Mesenchymal stem cell (in vitro differentiated cells and primary cell): ENCODE measurements around the gene STUM.
A peak's percentile ranks its signal among the peaks of the same experiment; 100 is the strongest.

Experiments
- DNase-seq: peaks from one replicate; pipeline ENCODE4 v3.0.0-alpha.2; 2013
- H2AFZ ChIP-seq: one replicate; pipeline ENCODE4 v1.6.1; 2013; ENCODE audit warnings: low read depth, mild to moderate bottlenecking, control low read depth, inconsistent platforms, low read length, moderate library complexity
- H2AK5ac ChIP-seq: 2 replicates; pipeline ENCODE4 v1.6.1; 2013; ENCODE audit warnings: low read length, moderate library complexity, mild to moderate bottlenecking, inconsistent platforms; ENCODE audit not compliant: severe bottlenecking
- H2BK120ac ChIP-seq: one replicate; pipeline ENCODE4 v1.6.1; 2013; ENCODE audit warnings: low read depth, mild to moderate bottlenecking, inconsistent platforms, low read length, moderate library complexity
- H2BK12ac ChIP-seq, 2 experiments: one replicate each; pipeline ENCODE4 v1.6.1; 2013; ENCODE audit warnings: inconsistent platforms in 2 of 2, low read length in 2 of 2, mild to moderate bottlenecking in 2 of 2, moderate library complexity in 2 of 2, control low read depth in 1 of 2
- H2BK15ac ChIP-seq: one replicate; pipeline ENCODE4 v1.6.1; 2013; ENCODE audit warnings: mild to moderate bottlenecking, low read depth, inconsistent platforms; ENCODE audit not compliant: poor library complexity, severe bottlenecking
- H2BK5ac ChIP-seq: 2 replicates; pipeline ENCODE4 v1.6.1; 2013; ENCODE audit warnings: low read depth, mild to moderate bottlenecking, low read length, control low read depth, inconsistent platforms; ENCODE audit not compliant: poor library complexity, severe bottlenecking
- H3K14ac ChIP-seq, 2 experiments: one replicate each; pipeline ENCODE4 v1.6.1; 2013; ENCODE audit warnings: inconsistent platforms in 2 of 2, low read length in 2 of 2, control low read depth in 1 of 2, mild to moderate bottlenecking in 1 of 2, moderate library complexity in 1 of 2
- H3K18ac ChIP-seq, 2 experiments: one replicate each; pipeline ENCODE4 v1.6.1; 2013; ENCODE audit warnings: inconsistent platforms in 2 of 2, low read length in 2 of 2, control low read depth in 1 of 2, low read depth in 1 of 2, mild to moderate bottlenecking in 1 of 2
- H3K23ac ChIP-seq, 2 experiments: one replicate each; pipeline ENCODE4 v1.6.1; 2013; ENCODE audit warnings: inconsistent platforms in 2 of 2, low read length in 2 of 2, mild to moderate bottlenecking in 2 of 2, moderate library complexity in 2 of 2, control low read depth in 1 of 2
- H3K27ac ChIP-seq: 2 replicates; pipeline ENCODE4 v1.5.1; 2013; ENCODE audit warnings: mild to moderate bottlenecking, moderate library complexity, low read length, control low read depth, inconsistent platforms; ENCODE audit not compliant: poor library complexity, severe bottlenecking
- H3K27me3 ChIP-seq, 2 experiments: 2 replicates each; pipeline versions ENCODE4 v1.6.1 to v1.7.0; 2013; ENCODE audit warnings: low read length in 2 of 2, mild to moderate bottlenecking in 2 of 2, moderate library complexity in 2 of 2, control low read depth in 1 of 2, inconsistent platforms in 1 of 2; ENCODE audit not compliant: control insufficient read depth in 1 of 2, insufficient read depth in 1 of 2
- H3K36me3 ChIP-seq, 2 experiments: 2 replicates each; pipeline versions ENCODE4 v1.6.1 to v1.7.0; 2013; ENCODE audit warnings: low read length in 2 of 2, control low read depth in 1 of 2, inconsistent platforms in 1 of 2, low read depth in 1 of 2, mild to moderate bottlenecking in 1 of 2; ENCODE audit not compliant: insufficient read depth in 2 of 2, control insufficient read depth in 1 of 2
- H3K4ac ChIP-seq, 2 experiments: one replicate each; pipeline ENCODE4 v1.6.1; 2013; ENCODE audit warnings: inconsistent platforms in 2 of 2, low read length in 2 of 2, mild to moderate bottlenecking in 2 of 2, moderate library complexity in 2 of 2, control low read depth in 1 of 2, low read depth in 1 of 2
- H3K4me1 ChIP-seq: 2 replicates; pipeline ENCODE4 v1.6.1; 2013; ENCODE audit warnings: low read depth, low read length, control low read depth; ENCODE audit not compliant: control insufficient read depth, insufficient read depth
- H3K4me2 ChIP-seq: 2 replicates; pipeline ENCODE4 v1.6.1; 2013; ENCODE audit warnings: low read length, mild to moderate bottlenecking, inconsistent platforms; ENCODE audit not compliant: poor library complexity, severe bottlenecking
- H3K4me3 ChIP-seq, 2 experiments: 2 replicates each; pipeline versions ENCODE4 v1.5.1 to v1.7.0; 2013; ENCODE audit warnings: low read length in 2 of 2, mild to moderate bottlenecking in 2 of 2, control low read depth in 1 of 2, low read depth in 1 of 2; ENCODE audit not compliant: insufficient read depth in 1 of 2
- H3K79me1 ChIP-seq: replicated peaks from 2 replicates; pipeline ENCODE4 v1.6.1; 2013; ENCODE audit warnings: mild to moderate bottlenecking, control low read depth, low read length, inconsistent platforms; ENCODE audit not compliant: poor library complexity, severe bottlenecking
- H3K9ac ChIP-seq: 2 replicates; pipeline ENCODE4 v1.7.0; 2013; ENCODE audit warnings: mild to moderate bottlenecking, low read length, moderate library complexity
- H3K9me3 ChIP-seq: 2 replicates; pipeline ENCODE4 v1.7.0; 2013; ENCODE audit warnings: mild to moderate bottlenecking, low read length; ENCODE audit not compliant: control insufficient read depth
- H4K8ac ChIP-seq: one replicate; pipeline ENCODE4 v1.6.1; 2013; ENCODE audit warnings: inconsistent platforms, mild to moderate bottlenecking, low read length, moderate library complexity
- H4K91ac ChIP-seq: one replicate; pipeline ENCODE4 v1.6.1; 2013; ENCODE audit warnings: mild to moderate bottlenecking, low read length, inconsistent platforms
- WGBS: methylation state at CpG from one replicate; pipeline ENCODE4 v1.1.7; 2013; ENCODE audit warnings: mixed read lengths; 5-methylcytosine and 5-hydroxymethylcytosine counted together

Gene STUM

DNA sequence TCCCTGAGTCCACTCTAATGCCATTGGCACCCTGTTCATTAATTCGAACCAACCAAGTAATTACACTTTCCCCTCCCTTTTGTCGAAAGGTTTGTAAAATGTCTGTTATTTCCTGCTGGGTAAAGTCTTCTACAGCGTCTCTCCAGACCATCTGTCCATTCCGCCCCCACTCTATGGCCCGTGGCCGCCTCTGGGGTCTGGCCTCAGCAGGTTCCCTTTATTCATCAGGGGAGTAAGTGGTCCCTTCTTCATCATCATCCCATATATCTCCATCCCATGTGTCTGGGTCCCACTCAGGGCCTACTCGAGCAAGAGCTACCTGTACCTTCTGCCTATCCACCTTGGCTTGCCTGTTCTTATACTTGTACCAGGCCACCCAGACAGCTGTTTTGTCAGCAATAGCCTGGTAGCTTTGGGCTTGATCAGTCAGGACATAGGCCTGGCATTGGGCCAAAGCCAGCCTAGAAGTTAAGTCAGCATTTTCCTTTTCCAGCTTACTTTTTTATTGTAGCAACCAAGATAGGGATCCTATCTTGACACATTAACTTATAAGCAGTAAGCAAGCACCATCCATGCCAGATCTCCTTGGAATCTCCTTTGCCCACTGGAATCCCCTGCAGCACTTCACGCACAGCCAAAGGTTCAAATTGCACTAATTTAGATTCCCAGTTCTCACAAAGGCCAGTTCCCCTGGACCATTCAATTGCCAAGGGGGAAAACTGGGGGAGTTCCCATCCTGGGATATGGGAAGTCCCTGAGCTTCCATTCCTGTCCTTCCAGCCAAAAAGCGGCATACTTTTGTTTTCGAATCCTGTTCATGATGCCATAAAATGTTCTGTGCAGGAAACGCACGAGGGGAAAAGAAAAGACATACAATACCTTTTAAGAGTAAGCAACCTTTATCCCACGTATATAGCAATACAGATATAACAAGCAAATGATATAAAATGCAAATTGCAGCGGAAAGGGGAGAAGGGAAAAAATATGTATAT, 6.6 kb upstream of the STUM start:
- H3K4ac ChIP-seq = no peak overlapping the region
- no peak overlapping the region for H2AFZ ChIP-seq
- no peak overlapping the region for H4K91ac ChIP-seq
- no peak overlapping the region for H3K9ac ChIP-seq
- no peak overlapping the region for H2AK5ac ChIP-seq
- H3K27me3 ChIP-seq = peaks cover 7 to 27% of the 10 kb centered on the region in 2 experiments
- H3K9me3 ChIP-seq = no peaks in the 10 kb centered on the region
- H3K18ac ChIP-seq = no peak overlapping the region
- H3K14ac ChIP-seq = no peak overlapping the region
- H3K27ac ChIP-seq = no peak overlapping the region
- no peak overlapping the region for H3K23ac ChIP-seq
- H3K4me2 ChIP-seq = no peak overlapping the region
- peaks cover 2% of the 10 kb centered on the region for H3K4me1 ChIP-seq
- no peak overlapping the region for H2BK15ac ChIP-seq
- no peaks in the 10 kb centered on the region for H3K79me1 ChIP-seq
- no peak overlapping the region for H3K4me3 ChIP-seq
- H2BK120ac ChIP-seq = no peak overlapping the region
- 93% methylated on average over 12 of the region's 14 CpGs for WGBS
- H2BK5ac ChIP-seq = no peak overlapping the region
- no peak overlapping the region for H4K8ac ChIP-seq
- H2BK12ac ChIP-seq = no peak overlapping the region
- H3K36me3 ChIP-seq = no peaks in the 10 kb centered on the region
- DNase-seq = no peak

DNA sequence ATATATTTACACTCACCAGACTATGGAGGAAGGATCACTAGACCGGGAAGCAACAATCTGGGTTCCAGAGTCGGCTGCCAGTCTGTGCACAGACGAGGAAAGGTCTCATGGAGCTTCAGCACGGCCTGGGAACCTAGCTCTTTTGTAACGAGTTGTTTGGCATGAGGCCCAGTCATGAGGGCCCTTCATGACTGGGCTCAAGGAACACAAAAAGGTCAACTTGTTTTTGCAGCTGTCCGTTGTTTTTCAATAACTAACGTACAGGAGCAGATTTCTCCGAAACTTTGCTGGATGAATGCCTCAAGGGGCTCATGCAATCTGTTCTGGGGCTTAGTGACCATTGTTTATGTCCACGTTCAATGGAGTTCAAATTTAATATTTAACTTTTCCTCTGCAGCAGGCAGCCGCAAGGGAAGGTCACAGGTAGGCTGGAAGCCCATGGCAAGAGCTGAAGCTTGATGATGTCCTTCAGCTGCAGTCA, 5.9 kb upstream of the STUM start:
- Histone ChIP-seq H3K18ac (no peak overlapping the region), H2BK12ac (no peak overlapping the region), H3K4me3 (no peak overlapping the region), H2AFZ (no peak overlapping the region), H3K14ac (no peak overlapping the region), H2AK5ac (no peak overlapping the region), H2BK5ac (no peak overlapping the region), H3K9me3 (no peaks in the 10 kb centered on the region), H2BK15ac (no peak overlapping the region), H3K79me1 (no peaks in the 10 kb centered on the region), H3K4ac (no peak overlapping the region), H3K36me3 (no peaks in the 10 kb centered on the region), H3K4me2 (no peak overlapping the region), H3K27ac (no peak overlapping the region), H4K91ac (no peak overlapping the region), H2BK120ac (no peak overlapping the region), H3K4me1 (peaks cover 2% of the 10 kb centered on the region), H3K23ac (no peak overlapping the region), H4K8ac (no peak overlapping the region), H3K9ac (no peak overlapping the region), H3K27me3 (peaks cover 7 to 30% of the 10 kb centered on the region in 2 experiments)
- DNase-seq = no peak
- 72% methylated on average over 10 of the region's 10 CpGs for WGBS

DNA sequence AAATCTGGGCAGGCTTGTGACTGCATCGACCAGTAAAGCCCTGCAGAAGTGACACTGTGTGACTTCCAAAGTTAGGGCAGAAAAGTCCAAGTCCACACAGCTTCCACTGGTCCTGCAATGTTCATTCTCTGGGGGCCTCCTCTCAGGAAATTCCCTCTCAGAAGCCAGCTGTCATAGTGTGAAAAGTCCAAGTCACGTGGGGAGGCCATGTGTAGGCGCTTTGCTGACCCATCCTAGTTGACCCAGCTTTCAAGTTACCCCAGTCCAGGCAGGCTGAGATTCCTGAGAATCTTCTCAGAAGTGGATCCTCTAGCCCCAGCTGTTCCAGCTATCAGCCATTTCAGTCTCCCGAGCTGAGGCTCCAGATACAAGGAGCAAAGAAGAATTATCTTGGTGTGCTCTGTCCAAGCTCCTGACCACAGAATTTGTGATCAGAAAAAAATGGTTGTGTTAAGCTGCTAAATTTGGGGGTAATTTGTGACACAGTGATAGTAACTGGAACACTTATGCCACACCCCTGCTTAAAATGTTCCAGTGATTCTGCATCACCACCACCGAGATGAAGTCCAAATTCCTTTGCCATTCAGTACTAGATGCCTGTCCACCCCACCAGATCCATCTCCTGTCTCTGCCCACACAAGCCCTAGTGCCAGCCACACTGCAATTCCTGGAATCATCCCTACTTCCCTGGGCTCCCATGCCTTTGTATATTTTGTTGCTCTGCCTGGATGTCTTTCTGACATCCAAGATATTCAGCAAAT, 2.5 kb upstream of the STUM start:
- Histone ChIP-seq H3K27me3 (peaks cover 33 to 56% of the 10 kb centered on the region in 2 experiments), H3K4me3 (no peak overlapping the region), H3K4me2 (no peak overlapping the region), H3K4ac (no peak overlapping the region), H3K36me3 (no peaks in the 10 kb centered on the region), H2BK15ac (no peak overlapping the region), H3K18ac (no peak overlapping the region), H2BK120ac (no peak overlapping the region), H2BK12ac (no peak overlapping the region), H4K91ac (no peak overlapping the region), H3K4me1 (peaks cover 23% of the 10 kb centered on the region), H3K14ac (no peak overlapping the region), H3K9me3 (no peaks in the 10 kb centered on the region), H3K27ac (no peak overlapping the region), H3K9ac (no peak overlapping the region), H2AK5ac (no peak overlapping the region), H4K8ac (no peak overlapping the region), H2BK5ac (no peak overlapping the region), H3K79me1 (no peaks in the 10 kb centered on the region), H3K23ac (peak overlapping the region in 1 of 2 experiments; percentile 85), H2AFZ (no peak overlapping the region)
- peak; percentile 38 for DNase-seq
- WGBS = 24% methylated on average over 5 of the region's 5 CpGs

- H3K4me1 ChIP-seq = peaks cover 23% of the 10 kb centered on the region
- no peak overlapping the region for H3K23ac ChIP-seq
- no peak for DNase-seq
- H3K9me3 ChIP-seq = no peaks in the 10 kb centered on the region
- H3K4ac ChIP-seq = no peak overlapping the region
- H2AK5ac ChIP-seq = no peak overlapping the region
- no peak overlapping the region for H3K18ac ChIP-seq
- WGBS = 95% methylated on average over 3 of the region's 4 CpGs
- peaks cover 41 to 62% of the 10 kb centered on the region in 2 experiments for H3K27me3 ChIP-seq
- H3K4me2 ChIP-seq = no peak overlapping the region
- no peak overlapping the region for H2BK120ac ChIP-seq
- H3K9ac ChIP-seq = no peak overlapping the region
- no peak overlapping the region for H2BK15ac ChIP-seq
- H4K8ac ChIP-seq = no peak overlapping the region
- no peak overlapping the region for H3K14ac ChIP-seq
- H3K79me1 ChIP-seq = no peaks in the 10 kb centered on the region
- H4K91ac ChIP-seq = no peak overlapping the region
- H3K4me3 ChIP-seq = no peak overlapping the region
- H3K36me3 ChIP-seq = no peaks in the 10 kb centered on the region
- no peak overlapping the region for H2BK5ac ChIP-seq
- H3K27ac ChIP-seq = no peak overlapping the region
- no peak overlapping the region for H2BK12ac ChIP-seq
- H2AFZ ChIP-seq = no peak overlapping the region
Observed at GRCh38 chr1:226546926-226547325, 1.6 kb upstream of the STUM start.
